NCI-H2029 (cell line): ENCODE results near the gene SFT2D2.

ENCODE experiments used
- DNase-seq: peaks from one replicate; lab custom pipeline; 2025; lab: John Stamatoyannopoulos, UW

Gene SFT2D2

DNA sequence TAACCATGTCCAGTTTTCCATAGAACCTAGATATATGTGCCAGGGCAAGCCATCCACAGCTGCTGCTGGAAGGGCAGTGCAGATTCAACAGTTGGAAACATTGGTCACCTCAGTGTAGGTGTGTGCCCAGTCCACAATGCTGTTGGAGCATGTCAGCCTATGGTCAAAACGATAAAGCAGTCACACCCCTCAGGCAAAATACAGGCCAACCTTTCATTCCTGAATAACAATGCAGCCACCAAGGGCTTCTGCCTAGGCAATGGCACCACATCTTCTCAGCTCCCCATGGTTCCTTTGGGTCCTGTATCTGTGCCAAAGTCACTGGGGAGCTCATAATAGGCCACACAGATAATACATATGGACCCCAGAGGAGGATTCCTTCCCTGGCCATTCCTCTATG lies 39.8 kb downstream of the SFT2D2 start:
- no peak for DNase-seq

DNA sequence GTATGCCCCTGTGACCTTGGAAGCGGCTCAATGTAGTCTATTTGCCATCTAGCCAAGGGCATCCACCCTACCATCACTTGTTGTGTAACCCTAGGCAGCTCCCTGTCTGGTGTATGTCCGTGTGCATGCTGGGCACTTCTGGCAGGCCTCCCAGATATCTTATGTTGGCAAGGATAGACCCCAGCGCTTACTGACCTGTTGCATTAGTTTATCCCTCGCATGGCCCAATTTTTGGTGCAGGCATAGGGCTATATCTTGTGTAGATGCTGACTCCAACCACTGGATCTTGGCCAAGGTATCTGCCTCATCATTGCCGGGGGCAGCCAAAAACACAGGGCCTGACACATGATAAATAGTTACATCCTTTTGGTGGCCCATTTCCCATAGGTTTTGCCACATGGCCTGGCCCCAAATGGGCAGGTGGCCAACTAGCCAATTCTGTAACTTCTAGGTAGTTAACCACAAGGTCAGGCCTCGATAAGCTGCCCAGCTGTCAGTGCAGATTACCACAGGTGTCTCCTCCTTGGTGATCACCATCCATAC lies 40.9 kb downstream of the SFT2D2 start:
- no peak for DNase-seq

DNA sequence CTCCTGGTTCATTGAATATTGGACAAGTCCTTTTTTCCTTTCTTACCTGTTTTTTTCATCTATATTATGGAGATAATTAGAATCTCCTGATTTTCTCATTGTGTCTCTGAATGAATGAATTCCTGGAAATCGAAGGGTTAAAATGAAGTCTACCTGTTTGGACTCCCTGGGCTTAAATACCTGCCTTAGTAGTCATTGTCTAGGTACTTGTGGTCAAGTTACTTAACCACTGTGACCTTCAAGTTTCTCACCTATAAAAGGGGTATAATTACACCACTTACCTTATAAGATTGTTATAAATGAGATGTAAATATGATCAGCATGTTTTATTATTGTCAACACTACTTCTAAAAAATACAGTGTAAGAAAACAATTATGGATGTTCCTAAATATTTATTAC lies 45.8 kb downstream of the SFT2D2 start:
- DNase-seq = no peak

DNA sequence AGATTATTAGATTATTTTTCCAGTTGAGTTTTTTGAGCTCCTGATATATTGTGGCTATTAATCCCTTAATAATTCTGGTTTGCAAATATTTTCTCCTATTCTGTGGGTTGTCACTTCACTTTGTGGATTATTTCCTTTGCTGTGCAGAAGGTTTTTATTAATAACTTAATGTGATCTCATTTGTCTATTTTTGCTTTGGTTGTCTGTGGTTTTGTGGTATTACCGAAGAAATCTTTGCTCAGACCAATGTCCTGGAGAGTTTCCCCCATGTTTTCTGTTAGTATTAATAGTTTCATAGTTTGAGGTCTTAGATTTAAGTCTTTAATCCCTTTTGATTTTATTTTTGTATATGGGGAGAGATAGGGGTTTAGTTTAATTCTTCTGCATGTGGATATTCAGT lies 47.8 kb downstream of the SFT2D2 start:
- no peak for DNase-seq

DNA sequence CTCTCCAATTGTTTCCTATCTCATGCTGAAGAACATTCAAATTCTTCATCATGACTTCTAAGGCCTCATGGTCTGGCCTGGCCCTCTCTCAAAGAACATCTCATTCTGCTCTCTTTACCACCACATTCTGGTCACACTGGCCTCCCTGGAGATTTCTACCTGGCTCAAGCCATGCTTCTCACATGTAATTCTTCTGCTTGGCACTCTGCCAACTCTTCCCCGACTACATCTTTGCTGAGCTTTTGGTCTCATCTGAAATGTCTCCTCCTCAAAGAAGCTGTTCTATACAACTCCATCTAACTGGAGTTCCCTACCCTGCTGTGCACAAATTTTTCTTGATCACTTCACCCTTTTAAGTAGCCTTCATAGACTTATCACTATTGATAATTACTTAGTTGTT lies 53.4 kb downstream of the SFT2D2 start:
- DNase-seq = no peak

DNA sequence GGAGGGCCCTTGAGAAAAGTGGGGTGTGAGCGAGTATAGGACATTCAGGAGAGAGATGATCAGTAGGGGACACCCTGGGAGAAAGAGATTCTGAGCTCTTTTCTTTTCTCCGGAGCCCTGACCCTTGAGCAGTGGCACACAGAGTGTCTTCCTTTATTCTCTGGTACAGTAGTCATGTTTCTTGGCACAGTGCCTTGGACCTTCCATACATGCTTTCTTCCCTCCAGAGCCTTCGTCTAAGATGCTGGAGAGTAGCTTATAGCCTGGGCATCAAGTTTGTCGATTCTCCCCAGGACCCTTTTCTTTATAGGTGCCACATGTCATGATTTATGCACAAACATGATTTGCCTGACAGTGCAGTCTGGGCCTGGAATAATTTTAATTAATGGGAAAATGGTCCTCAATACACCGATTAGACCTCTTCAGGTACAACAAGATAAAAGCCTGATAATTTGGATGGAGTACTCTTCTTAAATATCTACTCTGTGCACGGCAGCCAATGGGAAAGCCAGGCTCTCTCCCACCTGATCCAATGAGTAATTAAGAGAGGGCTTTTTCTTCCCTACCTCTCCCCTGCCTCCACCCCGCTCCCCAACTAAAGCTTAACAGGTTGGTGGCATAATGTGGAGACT lies 54.6 kb downstream of the SFT2D2 start, which contains the start of gene TBX19:
Gene TBX19 (plus strand): TSS at position 582 of the 632 bp plus-strand sequence. CDS start 214 bp downstream, outside the sequence.
- no peak for DNase-seq

DNA sequence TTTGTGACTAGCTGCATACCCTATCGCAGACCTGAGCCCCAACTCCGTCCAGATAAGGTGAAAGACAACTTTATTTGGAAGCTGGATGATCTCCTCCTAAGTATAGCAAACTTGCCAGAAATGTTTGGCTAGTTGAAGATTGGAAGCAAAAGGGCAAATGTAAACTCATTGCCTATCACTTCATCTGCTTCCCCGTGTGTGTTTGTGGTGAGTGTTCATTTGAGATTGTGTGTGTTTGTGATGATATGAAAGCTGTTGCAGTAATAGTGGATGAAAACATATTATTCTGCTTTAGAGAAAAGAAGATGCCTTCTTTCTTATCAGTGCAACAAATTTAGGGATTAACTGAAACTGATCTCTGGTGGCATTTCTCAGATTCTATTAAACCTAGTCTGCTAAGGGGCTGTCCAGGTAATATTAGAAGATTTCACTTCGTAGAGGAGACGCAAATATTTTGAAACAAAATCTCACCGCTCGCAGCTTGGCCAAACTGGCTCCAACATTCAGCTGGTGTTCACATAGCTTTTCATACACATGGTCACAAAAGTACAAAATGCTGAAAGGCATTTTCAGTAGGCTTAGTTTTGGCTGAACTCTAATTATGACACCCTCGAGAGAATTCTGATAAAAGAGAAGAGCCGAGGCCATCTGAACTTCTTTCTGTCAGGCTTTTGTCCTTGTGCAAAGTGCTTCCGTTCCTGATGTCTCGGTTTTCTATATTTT lies 56.0 kb downstream of the SFT2D2 start:
- no peak for DNase-seq

DNA sequence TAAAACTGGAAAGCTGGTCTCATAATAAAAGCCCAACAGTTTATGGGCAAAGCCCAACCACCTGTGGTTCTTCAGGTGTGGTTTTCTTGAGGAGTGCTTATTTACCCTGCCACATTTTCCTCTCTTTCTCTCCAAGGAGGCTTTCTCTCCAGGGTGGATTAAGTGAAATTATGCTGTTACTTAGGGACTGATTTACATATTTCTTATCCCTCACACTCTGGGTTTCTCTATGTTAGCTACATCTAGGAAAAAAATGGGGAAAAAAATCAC lies 59.7 kb downstream of the SFT2D2 start:
- peak; percentile 18 for DNase-seq

DNA sequence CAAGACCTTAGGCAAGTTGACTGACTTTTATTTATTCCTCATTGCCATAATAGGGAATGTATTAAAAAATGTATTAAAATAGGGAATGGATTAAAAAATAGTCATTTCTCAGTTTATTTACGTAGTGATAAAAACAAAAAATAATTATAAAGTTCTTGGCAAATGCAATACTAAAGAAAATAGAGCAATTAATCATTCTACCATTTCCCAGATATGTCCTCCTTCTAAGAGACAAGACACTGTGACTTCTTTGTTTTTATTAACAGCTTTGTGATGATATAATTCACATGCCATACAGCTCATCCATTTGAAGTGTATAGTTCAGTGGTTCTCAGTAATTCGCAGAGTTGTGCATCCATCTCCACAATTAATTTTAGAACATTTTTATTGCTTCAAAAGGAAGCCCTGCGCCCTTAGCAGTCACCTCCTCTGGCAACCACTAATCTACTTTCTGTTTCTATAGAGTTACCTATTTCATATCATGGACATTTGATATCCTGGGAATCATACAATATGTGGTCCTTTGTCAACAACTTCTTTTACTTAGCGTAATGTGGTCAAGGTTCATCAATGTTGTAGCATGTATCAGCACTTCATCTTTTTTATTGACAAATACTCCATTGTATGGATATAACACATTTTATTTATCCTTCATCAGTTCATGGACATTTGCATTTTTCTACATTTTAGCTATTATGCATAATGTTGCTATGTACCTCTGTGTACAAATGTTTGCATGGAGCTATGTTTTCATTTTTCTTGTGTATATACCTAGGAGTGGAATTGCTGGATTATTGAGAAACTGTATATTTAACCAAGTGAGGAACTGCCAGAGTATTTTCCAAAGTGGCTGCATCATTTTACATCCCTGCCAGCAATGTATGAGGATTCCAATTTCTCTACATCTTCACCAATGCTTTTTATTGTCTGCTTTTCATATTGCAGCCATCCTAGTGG lies 60.4 kb downstream of the SFT2D2 start:
- DNase-seq = peak; percentile 4

DNA sequence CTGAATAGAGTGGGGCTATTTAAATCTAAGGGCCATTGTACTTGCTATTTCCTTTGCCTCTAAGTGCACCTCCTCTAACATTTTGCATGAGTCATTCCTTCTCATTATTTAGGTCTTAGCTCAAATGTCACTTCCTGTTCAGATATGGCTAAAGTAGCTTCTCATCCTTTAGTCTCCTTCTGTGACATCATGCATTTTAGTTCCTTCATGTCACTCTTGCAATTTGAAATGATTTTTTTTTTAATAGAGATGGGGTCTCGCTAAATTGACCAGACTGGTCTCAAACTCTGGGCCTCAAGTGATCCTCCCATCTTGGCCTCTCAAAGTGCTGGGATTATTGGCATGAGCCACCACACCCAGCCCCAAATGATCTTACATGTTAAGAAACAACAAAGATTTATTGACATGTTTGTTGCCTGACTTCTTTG lies 61.4 kb downstream of the SFT2D2 start:
- peak; percentile 35 for DNase-seq

DNA sequence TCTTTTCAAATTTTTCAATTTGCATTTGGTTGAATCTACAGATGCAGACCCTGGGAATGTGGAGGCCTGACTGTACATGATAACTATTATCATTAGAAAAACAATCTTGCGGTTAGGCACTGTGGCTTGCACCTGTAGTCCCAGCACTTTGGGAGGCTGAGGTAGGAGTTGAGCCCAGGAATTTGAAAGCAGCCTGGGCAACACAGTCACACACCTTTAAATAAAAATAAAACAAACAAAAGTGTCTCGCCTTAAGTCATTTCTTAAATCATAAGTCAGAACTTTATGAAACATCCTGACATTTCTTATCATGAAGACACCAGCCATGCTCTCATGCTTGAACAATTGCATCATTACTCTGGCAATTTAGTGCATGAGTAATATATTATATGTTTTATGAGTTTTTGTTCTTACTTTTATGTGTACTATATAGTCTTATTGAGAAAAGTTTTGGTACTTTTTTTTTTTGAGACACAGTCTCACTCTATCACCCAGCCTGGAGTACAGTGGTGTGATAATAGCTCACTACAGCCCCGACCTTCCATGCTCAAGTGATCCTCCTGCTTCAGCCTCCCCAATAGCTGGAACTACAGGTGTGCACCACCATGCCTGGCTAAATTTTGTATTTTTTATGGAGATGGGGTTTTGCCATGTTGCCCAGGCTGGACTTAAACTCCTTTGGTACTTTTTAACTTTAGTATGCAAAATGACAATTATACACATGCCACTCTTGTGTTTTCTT lies 62.7 kb downstream of the SFT2D2 start:
- DNase-seq = no peak

DNA sequence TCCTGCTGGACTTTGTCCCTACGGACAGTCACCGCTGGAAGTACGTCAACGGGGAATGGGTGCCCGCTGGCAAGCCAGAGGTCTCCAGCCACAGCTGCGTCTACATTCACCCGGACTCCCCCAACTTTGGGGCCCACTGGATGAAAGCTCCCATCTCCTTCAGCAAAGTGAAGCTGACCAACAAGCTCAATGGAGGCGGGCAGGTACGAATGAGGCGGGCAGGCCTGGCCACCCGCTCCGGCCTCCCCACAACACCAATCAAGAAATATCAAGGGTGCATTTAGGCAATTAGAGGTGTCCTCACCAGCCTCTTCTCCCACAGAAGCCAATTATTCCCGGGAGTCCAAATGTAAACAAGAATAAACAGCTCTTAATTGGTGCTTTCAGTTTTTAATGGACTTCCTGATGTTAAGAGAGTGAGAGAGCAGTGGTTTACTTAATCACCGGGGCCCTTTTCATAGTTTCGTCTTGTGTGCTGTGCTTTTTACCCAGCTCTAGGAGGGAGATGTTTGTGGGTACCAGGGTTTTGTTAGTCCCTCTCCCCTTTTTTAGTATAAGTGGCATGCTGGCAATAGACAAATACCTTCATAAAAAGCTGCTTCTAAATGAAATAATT lies 65.5 kb downstream of the SFT2D2 start:
- no peak for DNase-seq

DNA sequence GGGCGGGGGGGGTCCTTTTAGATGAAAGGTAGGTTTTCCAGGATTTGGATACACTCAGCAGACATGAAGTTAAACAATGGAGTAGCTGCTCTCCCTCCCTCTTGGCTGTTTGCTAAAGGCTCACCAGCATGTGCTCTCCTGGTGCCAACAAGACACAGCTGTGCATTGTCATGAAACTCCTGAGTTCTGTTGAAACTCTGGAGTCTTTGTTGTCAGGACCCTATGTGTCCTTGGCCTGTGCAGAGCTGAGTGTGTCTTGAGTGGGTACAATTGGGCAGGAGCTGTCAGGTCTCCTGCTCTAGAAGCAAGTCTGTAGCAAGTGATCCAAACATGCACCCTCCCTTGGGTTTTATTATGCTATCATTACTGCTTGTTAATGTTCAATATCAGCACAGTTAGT lies 67.6 kb downstream of the SFT2D2 start:
- DNase-seq = no peak

DNA sequence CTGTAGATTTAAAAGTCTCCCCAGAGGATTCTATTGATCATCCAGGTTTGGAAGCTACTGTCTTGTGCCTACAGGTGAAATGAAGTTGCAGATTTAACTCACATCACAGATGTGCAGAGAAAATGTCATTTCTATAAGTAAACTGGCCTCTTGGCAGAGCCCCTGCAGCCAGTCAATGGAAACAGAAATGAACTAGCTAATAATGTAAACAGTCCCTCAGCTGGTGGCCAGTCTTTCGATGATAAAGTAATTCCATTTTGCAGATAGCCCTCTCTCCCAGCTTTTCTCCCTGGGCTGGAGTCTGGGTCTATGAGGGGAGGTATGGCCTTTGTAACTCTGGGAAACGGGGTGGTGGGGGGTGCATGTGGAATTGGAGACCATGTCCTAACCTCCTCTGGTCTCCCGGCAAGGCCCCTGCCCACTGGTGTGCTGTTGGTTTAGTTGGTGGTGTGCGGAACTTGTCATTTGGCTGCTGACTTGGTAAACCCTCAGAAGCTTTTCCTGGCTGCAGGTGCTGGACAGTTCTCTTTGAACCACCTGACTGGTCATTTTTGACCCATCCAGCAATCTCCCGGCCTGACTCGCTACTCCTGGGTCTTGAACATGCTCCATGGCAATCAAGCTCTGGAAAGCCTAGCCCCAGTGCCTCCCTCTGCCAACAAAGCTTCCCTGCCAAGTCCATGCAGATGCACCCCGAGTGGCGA lies 69.8 kb downstream of the SFT2D2 start:
- no peak for DNase-seq

DNA sequence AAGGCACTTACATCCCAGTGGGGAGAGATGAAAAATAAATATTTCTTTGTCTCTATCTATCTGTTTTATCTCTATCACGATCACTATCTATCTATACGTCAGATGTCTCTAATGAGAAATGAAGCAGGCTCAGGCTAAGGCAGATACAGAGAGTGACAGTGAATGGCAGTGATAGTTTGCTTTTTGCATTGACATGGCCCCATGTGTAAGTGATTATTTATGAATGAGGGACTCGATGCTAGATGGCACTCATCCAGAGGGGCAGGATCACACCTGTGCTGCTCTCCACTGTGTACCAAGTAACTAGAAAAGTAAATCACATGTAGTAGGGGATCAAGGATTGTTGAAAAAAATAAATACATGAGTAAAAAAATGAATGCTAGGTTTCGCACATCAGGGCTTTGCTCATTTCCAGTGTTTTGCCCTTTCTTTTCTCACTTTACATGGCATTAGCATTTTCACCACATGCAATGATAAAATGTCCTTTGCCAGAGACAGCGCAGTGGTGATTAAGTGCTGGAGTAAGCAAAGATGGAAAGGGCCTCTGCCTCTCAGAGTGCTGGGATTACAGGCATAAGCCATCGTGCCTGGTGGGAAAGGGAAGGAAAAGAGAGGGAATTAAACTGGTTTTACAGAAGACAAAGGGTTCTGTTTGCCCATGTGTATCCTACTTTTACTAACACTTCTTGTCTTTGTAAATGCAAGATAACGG lies 71.4 kb downstream of the SFT2D2 start:
- DNase-seq = no peak

DNA sequence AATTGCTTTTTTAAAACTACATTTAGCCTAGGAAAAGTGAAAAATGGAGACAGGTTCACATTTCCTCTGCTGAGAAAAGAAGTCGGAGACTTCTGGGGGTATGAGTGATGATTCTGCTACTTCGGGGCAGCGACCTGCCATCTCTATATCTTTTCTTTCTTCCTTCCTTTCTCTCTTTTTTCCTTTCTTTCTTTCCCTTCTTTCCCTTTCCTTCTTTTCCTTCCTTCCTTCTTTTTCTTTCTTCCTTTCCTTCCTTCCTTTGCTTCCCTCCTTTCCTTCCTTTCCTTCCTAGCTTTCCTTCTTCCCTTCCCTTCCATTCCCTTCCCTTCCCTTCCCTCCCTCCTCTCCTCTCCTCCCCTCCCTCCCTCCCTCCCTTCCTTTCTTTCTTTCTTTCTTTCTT lies 72.6 kb downstream of the SFT2D2 start:
- DNase-seq = no peak

DNA sequence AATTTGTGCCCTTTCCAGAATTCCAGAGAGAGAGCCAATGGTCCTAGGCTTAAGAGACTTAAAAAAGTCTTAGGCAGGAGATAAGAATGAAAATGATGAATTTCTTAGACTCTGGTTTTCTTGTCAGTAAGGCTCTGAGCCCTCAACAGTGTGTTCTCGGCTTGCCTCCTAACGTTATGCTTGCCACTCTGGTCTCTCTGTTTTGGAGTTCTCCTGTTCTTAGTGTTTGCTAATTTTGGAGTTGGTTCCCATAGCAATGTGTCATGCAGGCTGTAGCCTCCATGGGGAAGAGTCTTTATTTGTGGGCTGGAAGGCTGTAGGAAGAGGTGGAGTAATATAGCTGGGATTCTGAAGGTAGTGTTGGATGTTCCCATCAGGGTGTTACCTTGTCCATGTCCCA lies 74.8 kb downstream of the SFT2D2 start:
- DNase-seq = no peak

DNA sequence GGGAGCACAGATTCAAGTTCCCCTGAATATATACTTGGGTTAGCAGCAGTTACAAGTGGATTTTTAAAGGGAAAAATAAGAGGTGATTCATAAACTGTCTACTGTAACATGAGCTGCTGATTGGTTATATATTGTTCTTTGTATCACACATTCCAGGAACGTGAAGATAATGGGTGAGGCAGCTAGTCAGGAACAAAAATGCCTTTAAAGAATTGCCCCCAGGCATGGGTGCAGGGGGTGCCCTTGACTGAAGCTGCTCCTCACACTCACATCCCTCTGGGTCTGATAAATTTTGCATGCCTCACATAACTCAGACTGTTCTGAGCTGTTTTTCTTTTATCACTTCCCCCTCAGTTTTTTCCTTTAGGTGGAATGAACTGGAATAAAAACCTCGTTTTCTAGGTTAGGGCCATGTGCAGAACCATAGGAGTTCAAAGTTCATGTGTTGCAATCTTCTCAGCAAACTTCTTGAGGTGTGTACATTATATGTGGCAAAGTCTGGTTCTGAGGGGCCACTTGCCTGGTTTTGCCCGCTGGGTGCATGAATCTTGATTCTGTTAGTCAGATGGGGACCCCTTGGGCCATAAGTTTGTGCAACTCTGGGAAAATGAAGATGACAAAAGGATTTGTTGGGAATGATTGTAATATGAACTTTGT lies 76.0 kb downstream of the SFT2D2 start:
- no peak for DNase-seq
